KOPT-K1 (cell line): ENCODE results near the gene BTBD9.

Source experiments
- H3K27ac ChIP-seq: fragments of 200-600 bp; sonication (generic); 2 replicates; pipeline ENCODE4 v1.5.1; 2016; ENCODE audit warnings: antibody characterized with exemption, mild to moderate bottlenecking, low read depth, low read length; ENCODE audit not compliant: poor library complexity, severe bottlenecking
- H3K36me3 ChIP-seq: fragments of 200-600 bp; sonication (generic); 2 replicates; pipeline ENCODE4 v1.5.1; 2017; ENCODE audit warnings: antibody characterized with exemption, mild to moderate bottlenecking, low read length, moderate library complexity; ENCODE audit not compliant: insufficient read depth
- H3K9me3 ChIP-seq: fragments of 200-600 bp; sonication (generic); 2 replicates; pipeline ENCODE4 v1.5.1; 2017; ENCODE audit warnings: antibody characterized with exemption, low read length, mild to moderate bottlenecking; ENCODE audit not compliant: insufficient read depth, poor library complexity, severe bottlenecking

Gene BTBD9

GRCh38 chr6:38639498-38640215 lies at the start of gene BTBD9:
BTBD9 (minus strand) TSS chr6:38639929.
- Histone ChIP-seq H3K9me3 (no peaks in the 10 kb centered on the region), H3K27ac (peak within 1 kb of the TSS; percentile 69), H3K36me3 (no peaks in the 10 kb centered on the region)

- peaks cover 44% of the 10 kb centered on the region for H3K36me3 ChIP-seq
- no peak overlapping the region for H3K27ac ChIP-seq
- no peaks in the 10 kb centered on the region for H3K9me3 ChIP-seq
Observed at GRCh38 chr6:38688579-38689087, 48.9 kb upstream of the BTBD9 start.

- Histone ChIP-seq H3K9me3 (no peaks in the 10 kb centered on the region), H3K36me3 (peaks cover 53% of the 10 kb centered on the region), H3K27ac (no peak overlapping the region)
Observed at GRCh38 chr6:38687549-38687948, 47.8 kb upstream of the BTBD9 start.

- H3K27ac ChIP-seq: no peak overlapping the region
- H3K9me3 ChIP-seq: no peaks in the 10 kb centered on the region
- peaks cover 59% of the 10 kb centered on the region for H3K36me3 ChIP-seq
Observed at GRCh38 chr6:38687043-38687353, 47.3 kb upstream of the BTBD9 start.

GRCh38 chr6:38686270-38687042 lies 46.7 kb upstream of the BTBD9 start:
- Histone ChIP-seq H3K9me3 (no peaks in the 10 kb centered on the region), H3K27ac (no peak overlapping the region), H3K36me3 (peaks cover 64% of the 10 kb centered on the region)

GRCh38 chr6:38684904-38685303 lies 45.2 kb upstream of the BTBD9 start:
- Histone ChIP-seq H3K27ac (no peak overlapping the region), H3K9me3 (no peaks in the 10 kb centered on the region), H3K36me3 (peaks cover 71% of the 10 kb centered on the region)

GRCh38 chr6:38684237-38684636 lies 44.5 kb upstream of the BTBD9 start:
- peaks cover 72% of the 10 kb centered on the region for H3K36me3 ChIP-seq
- no peaks in the 10 kb centered on the region for H3K9me3 ChIP-seq
- H3K27ac ChIP-seq: no peak overlapping the region

- H3K36me3 ChIP-seq: peaks cover 88% of the 10 kb centered on the region
- no peak overlapping the region for H3K27ac ChIP-seq
- H3K9me3 ChIP-seq: no peaks in the 10 kb centered on the region
Observed at GRCh38 chr6:38681850-38682249, 42.1 kb upstream of the BTBD9 start.

GRCh38 chr6:38679668-38680067 lies 39.9 kb upstream of the BTBD9 start:
- Histone ChIP-seq H3K36me3 (peaks cover 90% of the 10 kb centered on the region), H3K27ac (no peak overlapping the region), H3K9me3 (no peaks in the 10 kb centered on the region)

GRCh38 chr6:38678178-38678760 lies 38.5 kb upstream of the BTBD9 start:
- no peak overlapping the region for H3K27ac ChIP-seq
- H3K9me3 ChIP-seq: no peaks in the 10 kb centered on the region
- peaks cover 89% of the 10 kb centered on the region for H3K36me3 ChIP-seq

- Histone ChIP-seq H3K36me3 (peaks cover 77% of the 10 kb centered on the region), H3K27ac (no peak overlapping the region), H3K9me3 (no peaks in the 10 kb centered on the region)
Observed at GRCh38 chr6:38676974-38677544, 37.3 kb upstream of the BTBD9 start.

GRCh38 chr6:38676236-38676973 lies 36.7 kb upstream of the BTBD9 start:
- no peaks in the 10 kb centered on the region for H3K9me3 ChIP-seq
- no peak overlapping the region for H3K27ac ChIP-seq
- H3K36me3 ChIP-seq: peaks cover 70% of the 10 kb centered on the region

- H3K9me3 ChIP-seq: no peaks in the 10 kb centered on the region
- no peak overlapping the region for H3K27ac ChIP-seq
- H3K36me3 ChIP-seq: peaks cover 48% of the 10 kb centered on the region
Observed at GRCh38 chr6:38673397-38674165, 33.9 kb upstream of the BTBD9 start.

GRCh38 chr6:38671885-38672467 lies 32.2 kb upstream of the BTBD9 start:
- peaks cover 32% of the 10 kb centered on the region for H3K36me3 ChIP-seq
- H3K9me3 ChIP-seq: no peaks in the 10 kb centered on the region
- no peak overlapping the region for H3K27ac ChIP-seq
